ENCODE results near the gene RIMS4. TPM values are rescaled to one million over a fixed set of nuclear protein-coding genes. Genes with fewer than 3 reads are reported as not detected.

Gene RIMS4
- total and polyA plus RNA-seq, 2 of the 13 experiments (the other 11 are each of a cell fraction or from before 2014, with no cell fraction given): 0.01 to 0.07 TPM

- TF ChIP-seq, protein P1, sequence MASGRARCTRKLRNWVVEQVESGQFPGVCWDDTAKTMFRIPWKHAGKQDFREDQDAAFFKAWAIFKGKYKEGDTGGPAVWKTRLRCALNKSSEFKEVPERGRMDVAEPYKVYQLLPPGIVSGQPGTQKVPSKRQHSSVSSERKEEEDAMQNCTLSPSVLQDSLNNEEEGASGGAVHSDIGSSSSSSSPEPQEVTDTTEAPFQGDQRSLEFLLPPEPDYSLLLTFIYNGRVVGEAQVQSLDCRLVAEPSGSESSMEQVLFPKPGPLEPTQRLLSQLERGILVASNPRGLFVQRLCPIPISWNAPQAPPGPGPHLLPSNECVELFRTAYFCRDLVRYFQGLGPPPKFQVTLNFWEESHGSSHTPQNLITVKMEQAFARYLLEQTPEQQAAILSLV (CRISPR knock-in tag; IDR thresholded peaks at IDR 0.05; ENCODE audit: borderline replicate concordance): 0 out of 2 replicates have a peak, but pooled peaks have one; percentile 21
- TF ChIP-seq BRD4 (CRISPR knock-in tag; IDR thresholded peaks at IDR 0.05) (peak; percentile 23; the same call in 1 of the 2 replicates), TMF1 (CRISPR knock-in tag; IDR thresholded peaks at IDR 0.05; ENCODE audit: low read depth) (peak; percentile 63; the same call in 1 of the 2 replicates), ZNF501 (CRISPR knock-in tag; IDR thresholded peaks at IDR 0.05) (0 out of 2 replicates have a peak, but pooled peaks have one; percentile 35), ATF5 (CRISPR knock-in tag; IDR thresholded peaks at IDR 0.05; ENCODE audit: low read depth) (peak; percentile 62; the same call in 1 of the 2 replicates), RORA (CRISPR knock-in tag; IDR thresholded peaks at IDR 0.05) (no peak), RFXANK (CRISPR knock-in tag; IDR thresholded peaks at IDR 0.05) (no peak), ZNF776 (CRISPR knock-in tag; IDR thresholded peaks at IDR 0.05) (0 out of 2 replicates have a peak, but pooled peaks have one; percentile 24), KMT2A (CRISPR knock-in tag; IDR thresholded peaks at IDR 0.05) (no peak), STAG1 (CRISPR knock-in tag; IDR thresholded peaks at IDR 0.05) (peak; percentile 43), CBX5 (CRISPR knock-in tag; IDR thresholded peaks at IDR 0.05; ENCODE audit: borderline replicate concordance) (no peak), MTA1 (CRISPR knock-in tag; IDR thresholded peaks at IDR 0.05; ENCODE audit: borderline replicate concordance) (peak; percentile 55; the same call in 1 of the 2 replicates), ZNF768 (CRISPR knock-in tag; IDR thresholded peaks at IDR 0.05) (peak; percentile 57; the same call in 1 of the 2 replicates), ZBTB34 (CRISPR knock-in tag; IDR thresholded peaks at IDR 0.05) (0 out of 2 replicates have a peak, but pooled peaks have one; percentile 34), FOXO1 (CRISPR knock-in tag; IDR thresholded peaks at IDR 0.05) (0 out of 2 replicates have a peak, but pooled peaks have one; percentile 15), XRCC5 (optimal IDR thresholded peaks at IDR 0.05; ENCODE audit: low read length) (peak; percentile 30), EED (CRISPR knock-in tag; IDR thresholded peaks at IDR 0.05) (0 out of 2 replicates have a peak, but pooled peaks have one; percentile 14)
- TF ChIP-seq, protein P2, sequence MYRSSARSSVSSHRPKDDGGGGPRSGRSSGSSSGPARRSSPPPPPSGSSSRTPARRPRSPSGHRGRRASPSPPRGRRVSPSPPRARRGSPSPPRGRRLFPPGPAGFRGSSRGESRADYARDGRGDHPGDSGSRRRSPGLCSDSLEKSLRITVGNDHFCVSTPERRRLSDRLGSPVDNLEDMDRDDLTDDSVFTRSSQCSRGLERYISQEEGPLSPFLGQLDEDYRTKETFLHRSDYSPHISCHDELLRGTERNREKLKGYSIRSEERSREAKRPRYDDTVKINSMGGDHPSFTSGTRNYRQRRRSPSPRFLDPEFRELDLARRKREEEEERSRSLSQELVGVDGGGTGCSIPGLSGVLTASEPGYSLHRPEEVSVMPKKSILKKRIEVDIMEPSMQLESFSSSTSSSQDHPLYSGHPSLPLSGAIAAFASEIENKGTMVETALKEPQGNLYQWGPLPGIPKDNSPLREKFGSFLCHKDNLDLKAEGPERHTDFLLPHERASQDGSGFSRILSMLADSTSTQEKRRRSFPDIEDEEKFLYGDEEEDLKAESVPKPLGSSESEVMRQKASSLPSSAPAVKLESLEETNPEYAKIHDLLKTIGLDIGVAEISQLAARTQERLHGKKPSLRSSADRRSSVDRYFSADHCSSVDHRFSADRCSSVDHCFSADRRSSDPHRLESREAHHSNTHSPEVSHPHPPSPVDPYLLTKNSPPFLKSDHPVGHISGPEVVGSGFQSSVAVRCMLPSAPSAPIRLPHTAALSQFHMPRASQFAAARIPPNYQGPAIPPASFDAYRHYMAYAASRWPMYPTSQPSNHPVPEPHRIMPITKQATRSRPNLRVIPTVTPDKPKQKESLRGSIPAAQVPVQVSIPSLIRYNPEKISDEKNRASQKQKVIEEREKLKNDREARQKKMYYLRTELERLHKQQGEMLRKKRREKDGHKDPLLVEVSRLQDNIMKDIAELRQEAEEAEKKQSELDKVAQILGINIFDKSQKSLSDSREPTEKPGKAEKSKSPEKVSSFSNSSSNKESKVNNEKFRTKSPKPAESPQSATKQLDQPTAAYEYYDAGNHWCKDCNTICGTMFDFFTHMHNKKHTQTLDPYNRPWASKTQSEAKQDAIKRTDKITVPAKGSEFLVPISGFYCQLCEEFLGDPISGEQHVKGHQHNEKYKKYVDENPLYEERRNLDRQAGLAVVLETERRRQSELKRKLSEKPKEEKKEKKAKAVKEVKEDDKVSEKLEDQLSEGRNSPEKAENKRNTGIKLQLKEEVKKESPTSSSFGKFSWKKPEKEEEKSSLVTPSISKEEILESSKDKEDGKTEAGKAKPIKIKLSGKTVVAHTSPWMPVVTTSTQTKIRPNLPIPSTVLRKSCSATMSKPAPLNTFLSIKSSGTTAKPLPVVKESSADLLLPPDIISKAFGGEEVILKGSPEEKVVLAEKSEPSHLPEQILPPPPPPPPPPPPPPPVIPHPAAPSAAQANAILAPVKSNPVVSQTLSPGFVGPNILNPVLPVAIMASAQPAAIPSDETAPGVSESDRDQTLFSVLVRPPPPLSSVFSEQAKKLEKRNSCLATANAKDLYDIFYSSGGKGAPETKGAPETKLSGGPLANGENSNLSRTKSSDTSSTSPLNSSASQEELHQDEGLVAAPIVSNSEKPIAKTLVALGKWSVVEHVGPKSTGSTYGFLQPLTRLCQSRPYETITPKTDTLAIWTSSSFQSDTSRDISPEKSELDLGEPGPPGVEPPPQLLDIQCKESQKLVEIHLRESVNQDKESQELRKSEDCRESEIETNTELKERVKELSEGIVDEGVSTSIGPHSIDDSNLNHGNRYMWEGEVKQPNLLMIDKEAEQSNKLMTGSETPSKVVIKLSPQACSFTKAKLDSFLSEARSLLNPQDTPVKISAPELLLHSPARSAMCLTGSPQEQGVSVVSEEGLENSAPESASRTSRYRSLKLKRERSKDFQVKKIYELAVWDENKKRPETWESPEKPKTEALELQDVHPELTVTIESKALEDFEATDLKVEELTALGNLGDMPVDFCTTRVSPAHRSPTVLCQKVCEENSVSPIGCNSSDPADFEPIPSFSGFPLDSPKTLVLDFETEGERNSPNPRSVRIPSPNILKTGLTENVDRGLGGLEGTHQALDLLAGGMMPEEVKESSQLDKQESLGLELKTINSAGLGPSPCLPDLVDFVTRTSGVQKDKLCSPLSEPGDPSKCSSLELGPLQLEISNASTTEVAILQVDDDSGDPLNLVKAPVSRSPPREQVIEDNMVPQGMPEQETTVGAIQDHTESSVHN (CRISPR knock-in tag; IDR thresholded peaks at IDR 0.05): no peak
Measured at GRCh38 chr20:44750081-44750805, 60.1 kb downstream of the RIMS4 start (continued).
